Measurements from ENCODE around the gene MRM2. TPM values are rescaled to one million over a fixed set of nuclear protein-coding genes. Genes with fewer than 3 reads are reported as not detected.

MRM2 gene
- total RNA-seq, 1 experiment from 2014 or later, result 38.9 TPM

GRCh38 chr7:2251381-2251780, 9.4 kb upstream of the MRM2 start (continued):
- TF ChIP-seq ZNF423 (CRISPR knock-in tag; IDR thresholded peaks at IDR 0.05) (no peak), USF2 (CRISPR knock-in tag; IDR thresholded peaks at IDR 0.05) (no peak), RELA (CRISPR knock-in tag; IDR thresholded peaks at IDR 0.05; ENCODE audit: borderline replicate concordance) (no peak), ZNF396 (CRISPR knock-in tag; IDR thresholded peaks at IDR 0.05; ENCODE audit: borderline replicate concordance) (no peak), NFE2L1 (CRISPR knock-in tag; IDR thresholded peaks at IDR 0.05) (no peak)

- ChIA-PET CTCF (no interaction called here), POLR2A (interaction anchor here (0.6 kb wide), 1 partner anchor 171 kb away, joined by 6 read pairs; no protein-coding TSS in a partner anchor)
- no peak overlapping the region for H3K4me3 Mint-ChIP-seq
- H3K4me1 Mint-ChIP-seq, result peaks cover 6% of the 10 kb centered on the region; the same call in 1 of the 2 replicates
- no peak overlapping the region for H3K27ac Mint-ChIP-seq
- ATAC-seq (no peak), DNase-seq (ENCODE audit: low spot score) (no peak)
- no peaks in the 10 kb centered on the region for H3K9me3 Mint-ChIP-seq
- no peaks in the 10 kb centered on the region for H3K27me3 Mint-ChIP-seq (ENCODE audit: low read depth)
- H3K36me3 Mint-ChIP-seq, result peaks cover 19% of the 10 kb centered on the region
- TF ChIP-seq NFE2L1 (CRISPR knock-in tag; IDR thresholded peaks at IDR 0.05) (no peak), ZMAT4 (CRISPR knock-in tag; IDR thresholded peaks at IDR 0.05) (no peak), RORB (CRISPR knock-in tag; IDR thresholded peaks at IDR 0.05) (no peak), SMAD3 (CRISPR knock-in tag; IDR thresholded peaks at IDR 0.05; ENCODE audit: borderline replicate concordance) (no peak), ZNF416 (CRISPR knock-in tag; IDR thresholded peaks at IDR 0.05) (no peak), ATF2 (CRISPR knock-in tag; IDR thresholded peaks at IDR 0.05; ENCODE audit: borderline replicate concordance, low read depth) (no peak), AR (CRISPR knock-in tag; IDR thresholded peaks at IDR 0.05) (no peak), TP53 (CRISPR knock-in tag; IDR thresholded peaks at IDR 0.05) (no peak), MAX (CRISPR knock-in tag; IDR thresholded peaks at IDR 0.05) (no peak), ZNF317 (CRISPR knock-in tag; IDR thresholded peaks at IDR 0.05; ENCODE audit: borderline replicate concordance, low read depth) (no peak), PRDM15 (CRISPR knock-in tag; IDR thresholded peaks at IDR 0.05) (no peak), ERG (CRISPR knock-in tag; IDR thresholded peaks at IDR 0.05) (no peak), MXD4 (CRISPR knock-in tag; IDR thresholded peaks at IDR 0.05; ENCODE audit: borderline replicate concordance) (no peak), HMGXB4 (CRISPR knock-in tag; IDR thresholded peaks at IDR 0.05) (no peak), NR1H2 (CRISPR knock-in tag; IDR thresholded peaks at IDR 0.05) (no peak)
These were observed 7.8 kb upstream of the MRM2 start for GRCh38 chr7:2249744-2250323.

Measured in WTC11 (cell line).